HTR-8/SVneo (cell line): Measurements from ENCODE around the gene AGO3.
"Not testable (repeated sequence)": the region's sequence is repeated elsewhere in the genome, so short reads cannot be mapped to it uniquely, and the experiment has no call there.

Experiments used
- DNase-seq: peaks from one replicate; pipeline ENCODE4 v3.0.0; 2011; ENCODE audit warnings: low spot score, mixed read lengths; ENCODE audit not compliant: insufficient read length
- FAIRE-seq: peaks from 2 replicates; lab custom pipeline; 2011; peaks lifted over from hg19 to GRCh38; lab: Jason Lieb, UNC

The AGO3 gene

DNA sequence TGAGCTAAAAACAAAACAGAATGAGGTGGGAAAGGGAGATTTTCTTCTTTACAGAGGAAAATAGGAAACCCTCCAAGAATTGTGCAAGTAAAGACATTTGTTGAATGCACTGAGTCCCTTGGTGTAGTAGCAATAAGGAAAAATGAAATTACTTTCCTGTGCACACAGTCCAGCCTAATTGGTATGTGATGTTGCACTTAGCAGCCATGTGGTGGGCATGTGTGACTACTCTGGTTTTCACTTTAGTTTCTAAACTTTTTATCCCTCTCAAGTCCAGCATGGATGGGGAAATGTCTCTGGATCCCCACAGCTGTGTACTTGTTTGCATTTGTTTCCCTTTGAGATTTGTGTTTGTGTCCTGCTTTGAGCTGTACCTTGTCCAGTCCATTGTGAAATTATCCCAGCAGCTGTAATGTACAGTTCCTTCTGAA lies 7.1 kb upstream of the AGO3 start:
- FAIRE-seq (no peak), DNase-seq (no peak)

- no peak for DNase-seq
- FAIRE-seq: no peak
Observed at GRCh38 chr1:35924838-35925237, 6.1 kb upstream of the AGO3 start.

DNA sequence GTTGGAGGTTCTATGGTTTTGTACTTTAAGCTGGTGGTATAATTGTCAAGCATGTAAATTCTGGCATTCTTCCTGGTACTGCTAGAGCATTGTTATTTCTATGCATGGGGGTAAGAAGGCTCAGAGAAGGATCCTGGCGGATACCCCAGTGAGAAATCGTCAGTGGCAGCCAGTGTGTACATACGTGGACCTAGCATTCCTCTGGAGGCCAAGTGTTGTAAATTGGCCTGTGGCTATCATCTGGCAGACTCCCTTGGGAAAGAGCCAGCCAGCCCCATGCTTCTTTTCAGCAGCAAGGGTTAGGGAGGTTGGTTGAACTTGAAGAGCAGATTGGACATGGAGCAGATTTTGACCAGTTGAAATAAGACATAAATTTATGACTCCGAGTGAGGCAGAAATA lies 5.2 kb upstream of the AGO3 start:
- no peak for FAIRE-seq
- no peak for DNase-seq

- DNase-seq (no peak), FAIRE-seq (no peak)
Observed at GRCh38 chr1:35927472-35927871, 3.4 kb upstream of the AGO3 start.

- DNase-seq: peak; percentile 15
- no peak for FAIRE-seq
Observed at GRCh38 chr1:35929730-35930592, 944 bp upstream of the AGO3 start.

- FAIRE-seq (no peak), DNase-seq (no peak)
Observed at GRCh38 chr1:35931446-35932157, 697 bp downstream of the AGO3 start.

DNA sequence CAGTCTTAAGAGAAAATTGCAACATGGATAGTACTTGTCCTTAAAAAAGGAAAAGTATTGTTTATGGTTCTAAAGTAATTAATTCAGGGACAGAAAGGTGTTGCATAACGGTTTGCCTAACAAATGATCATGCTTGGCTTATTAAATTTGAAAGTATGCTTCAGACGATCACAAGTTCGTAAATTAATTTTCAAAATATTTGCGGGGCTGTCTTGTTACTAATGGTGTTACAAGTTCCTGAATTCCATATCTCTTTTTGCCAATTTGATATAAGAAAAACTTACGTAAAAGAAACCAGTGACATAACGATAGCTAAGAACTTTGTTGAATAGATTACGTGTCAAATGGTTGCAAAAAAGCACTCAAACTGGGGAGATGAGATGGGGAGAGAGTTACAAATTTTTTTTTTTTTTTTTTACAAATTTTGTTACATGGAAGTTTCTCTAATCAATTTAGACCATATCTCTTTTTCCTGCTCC lies 1.3 kb downstream of the AGO3 start:
- no peak for FAIRE-seq
- no peak for DNase-seq

DNA sequence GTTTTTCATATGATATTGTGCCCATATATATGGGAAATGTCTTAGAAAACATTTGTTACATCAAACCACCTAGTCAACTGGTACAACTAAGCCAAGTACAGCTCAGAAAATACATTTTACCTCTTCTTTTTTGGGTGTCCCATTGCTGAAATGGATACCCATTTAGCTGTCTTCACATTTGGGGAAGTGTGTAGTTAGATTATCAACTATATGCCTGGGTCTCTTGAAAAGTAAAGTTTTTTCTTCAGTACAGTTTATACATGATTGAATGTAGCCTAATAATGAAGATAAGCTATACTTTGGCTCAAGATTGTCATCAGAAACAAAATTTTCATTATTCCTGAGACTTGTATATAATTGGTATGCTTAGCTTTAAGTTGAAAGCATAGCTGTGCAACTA lies 2.0 kb downstream of the AGO3 start:
- DNase-seq (no peak), FAIRE-seq (no peak)

GRCh38 chr1:35935442-35936388 lies 4.8 kb downstream of the AGO3 start:
- DNase-seq: no peak
- no peak for FAIRE-seq

GRCh38 chr1:35936838-35937237 lies 5.9 kb downstream of the AGO3 start:
- DNase-seq (no peak), FAIRE-seq (no peak)

DNA sequence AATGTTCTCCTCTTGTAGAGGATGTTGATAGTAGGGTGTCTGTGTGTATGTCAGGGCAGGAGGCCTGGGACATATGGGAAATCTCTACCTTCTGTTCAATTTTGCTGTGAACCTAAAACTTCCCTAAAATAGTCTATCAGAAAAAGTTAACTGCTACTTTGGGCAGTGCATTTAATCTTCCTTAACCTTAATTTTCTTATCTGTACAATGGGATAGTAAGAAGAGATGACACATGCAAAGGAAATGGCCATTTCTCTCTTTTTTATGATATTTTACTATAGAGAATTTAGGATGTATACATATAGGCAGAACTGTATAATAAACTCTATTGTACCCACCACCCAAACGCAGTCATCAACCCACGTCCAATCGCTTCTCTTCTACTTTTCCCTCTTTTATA lies 8.6 kb downstream of the AGO3 start:
- FAIRE-seq (no peak), DNase-seq (no peak)

- DNase-seq (no peak), FAIRE-seq (no peak)
Observed at GRCh38 chr1:35945327-35945726, 14.4 kb downstream of the AGO3 start.

DNA sequence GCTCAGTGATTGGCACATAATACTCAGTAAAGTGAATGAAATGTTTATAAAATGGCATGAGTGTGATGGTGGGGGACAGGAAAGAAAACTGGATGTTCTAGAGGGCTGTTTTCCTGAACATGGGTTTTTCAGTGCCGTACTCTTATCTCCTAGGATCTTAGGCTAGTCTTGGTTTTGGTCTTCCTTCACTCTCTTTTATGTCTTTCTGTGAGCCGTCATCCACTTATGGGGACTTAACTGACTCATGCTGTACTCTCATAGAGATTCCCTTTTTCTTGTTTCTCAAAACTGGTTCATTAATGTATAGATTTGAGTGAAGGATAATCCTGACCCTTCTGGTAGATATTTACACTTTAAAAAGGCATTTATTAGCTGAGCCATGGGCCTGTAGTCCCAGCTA lies 16.6 kb downstream of the AGO3 start:
- no peak for FAIRE-seq

GRCh38 chr1:35958558-35958957 lies 27.7 kb downstream of the AGO3 start:
- no peak for FAIRE-seq

More for the DNA sequence above, 16.6 kb downstream of the AGO3 start:
- no peak for DNase-seq

DNA sequence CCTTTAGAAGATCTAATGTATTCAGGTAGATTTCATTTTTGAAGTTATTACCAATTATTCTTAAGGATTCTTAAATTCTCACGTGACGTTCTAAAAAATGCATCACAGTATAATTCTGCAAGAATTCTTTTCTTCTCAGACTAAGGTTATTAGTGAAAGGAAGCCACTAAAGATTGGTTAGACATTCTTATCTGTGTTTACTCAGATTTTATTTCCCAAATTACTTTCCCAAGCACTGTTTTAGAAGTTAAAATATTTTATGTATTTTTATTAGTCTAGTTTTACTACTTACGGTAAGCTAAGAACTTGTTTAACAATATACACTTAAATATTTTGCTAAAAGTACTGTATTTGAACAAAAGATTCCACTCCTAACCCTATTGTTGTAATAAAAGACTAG lies 28.4 kb downstream of the AGO3 start:
- FAIRE-seq: no peak
- DNase-seq: no peak

More at GRCh38 chr1:35958558-35958957, 27.7 kb downstream of the AGO3 start:
- no peak for DNase-seq

- DNase-seq (no peak), FAIRE-seq (no peak)
Observed at GRCh38 chr1:35962952-35963351, 32.0 kb downstream of the AGO3 start.

DNA sequence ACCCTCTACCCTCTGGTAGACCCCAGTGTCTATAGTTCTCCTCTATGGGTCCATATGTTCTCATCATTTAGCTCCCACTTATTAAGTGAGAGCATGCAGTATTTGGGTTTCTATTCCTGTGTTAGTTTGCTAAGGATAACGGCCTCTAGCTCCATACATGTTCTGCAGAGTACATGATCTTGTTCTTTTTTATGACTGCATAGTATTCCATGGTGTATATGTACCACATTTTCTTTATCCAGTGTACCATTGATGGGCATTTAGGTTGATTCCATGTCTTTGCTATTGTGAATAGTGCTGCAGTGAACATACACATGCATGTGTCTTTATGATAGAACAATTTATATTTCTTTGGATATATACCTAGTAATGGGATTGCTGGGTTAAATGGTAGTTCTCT lies 33.4 kb downstream of the AGO3 start:
- not testable (repeated sequence) for FAIRE-seq, DNase-seq

DNA sequence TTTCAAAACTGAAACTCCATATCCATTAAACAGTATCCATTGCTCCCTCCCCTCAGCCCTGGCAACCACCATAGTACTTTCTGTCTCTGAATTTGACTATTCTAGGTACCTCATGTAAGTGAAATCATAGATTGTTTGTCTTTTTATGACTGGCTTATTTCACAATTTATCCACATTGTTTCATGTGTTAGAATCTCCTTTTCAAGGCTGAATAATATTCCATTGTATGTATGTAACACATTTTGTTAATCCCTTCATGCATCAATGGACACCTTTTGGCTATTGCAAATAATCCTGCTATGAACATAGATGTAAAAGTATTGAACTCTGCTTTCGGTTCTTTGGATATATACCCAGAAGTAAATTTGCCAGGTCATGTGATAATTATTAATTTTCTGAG lies 37.5 kb downstream of the AGO3 start:
- DNase-seq (no peak), FAIRE-seq (no peak)

DNA sequence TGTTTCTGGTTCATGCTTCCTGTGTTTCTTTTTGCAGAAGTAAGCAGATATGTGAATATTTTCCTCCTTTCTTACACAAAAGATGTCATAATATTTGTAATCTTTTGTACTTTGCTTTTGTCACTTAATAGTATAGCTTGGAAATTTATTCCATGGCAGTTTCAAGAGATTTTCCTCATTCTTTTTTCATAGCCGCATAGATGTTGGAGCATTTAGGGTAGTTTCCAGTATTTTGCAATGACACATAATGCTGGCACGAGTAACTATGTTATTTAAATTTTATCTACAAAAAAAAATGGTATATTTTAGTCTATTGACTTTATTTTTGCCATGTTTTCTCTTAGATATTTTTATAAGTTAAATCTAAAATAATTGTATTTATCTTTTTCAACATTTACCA lies 40.7 kb downstream of the AGO3 start:
- DNase-seq (no peak), FAIRE-seq (no peak)

GRCh38 chr1:35972631-35973030 lies 41.7 kb downstream of the AGO3 start:
- not testable (repeated sequence) for DNase-seq, FAIRE-seq
